ENCODE data around the gene METTL9. TPM values are rescaled to one million over a fixed set of nuclear protein-coding genes. Genes with fewer than 3 reads are reported as not detected.

The METTL9 gene
- total RNA-seq, 4 donors from 2014 or later = 59.2 to 75.8 (median 70.3) TPM

DNA sequence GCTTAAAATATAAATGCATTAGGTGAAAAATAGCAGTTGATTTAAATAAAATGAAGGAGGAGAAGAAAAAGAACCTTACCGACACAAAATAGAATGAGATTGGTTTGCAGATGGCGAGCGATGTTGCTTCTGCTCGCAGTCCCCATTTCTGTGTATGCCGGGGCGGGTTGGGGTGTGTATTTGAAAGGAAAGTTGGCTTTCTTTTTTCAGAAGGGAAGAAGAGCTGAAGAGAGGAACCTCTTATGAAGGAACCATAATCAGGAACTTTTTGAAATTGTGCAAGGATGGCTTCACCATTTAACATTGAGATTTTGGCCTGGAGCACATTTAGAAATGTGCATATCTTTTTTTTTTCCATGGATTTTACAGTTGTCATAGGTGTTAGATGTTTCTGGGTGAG, 53.1 kb downstream of the METTL9 start, which contains the start of gene IGSF6:
Gene IGSF6, minus strand, starts transcription at position 156 of the 400 bp plus-strand sequence. Its CDS starts 10 bp downstream, at position 146.
- peaks cover 0 to 7% (median 6%) of the 10 kb centered on the region in 4 donors for H3K4me1 ChIP-seq
- TF ChIP-seq POLR2A (IDR thresholded peaks at IDR 0.05) = no peak
- TF ChIP-seq, protein P1, sequence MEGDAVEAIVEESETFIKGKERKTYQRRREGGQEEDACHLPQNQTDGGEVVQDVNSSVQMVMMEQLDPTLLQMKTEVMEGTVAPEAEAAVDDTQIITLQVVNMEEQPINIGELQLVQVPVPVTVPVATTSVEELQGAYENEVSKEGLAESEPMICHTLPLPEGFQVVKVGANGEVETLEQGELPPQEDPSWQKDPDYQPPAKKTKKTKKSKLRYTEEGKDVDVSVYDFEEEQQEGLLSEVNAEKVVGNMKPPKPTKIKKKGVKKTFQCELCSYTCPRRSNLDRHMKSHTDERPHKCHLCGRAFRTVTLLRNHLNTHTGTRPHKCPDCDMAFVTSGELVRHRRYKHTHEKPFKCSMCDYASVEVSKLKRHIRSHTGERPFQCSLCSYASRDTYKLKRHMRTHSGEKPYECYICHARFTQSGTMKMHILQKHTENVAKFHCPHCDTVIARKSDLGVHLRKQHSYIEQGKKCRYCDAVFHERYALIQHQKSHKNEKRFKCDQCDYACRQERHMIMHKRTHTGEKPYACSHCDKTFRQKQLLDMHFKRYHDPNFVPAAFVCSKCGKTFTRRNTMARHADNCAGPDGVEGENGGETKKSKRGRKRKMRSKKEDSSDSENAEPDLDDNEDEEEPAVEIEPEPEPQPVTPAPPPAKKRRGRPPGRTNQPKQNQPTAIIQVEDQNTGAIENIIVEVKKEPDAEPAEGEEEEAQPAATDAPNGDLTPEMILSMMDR (IDR thresholded peaks at IDR 0.05) = no peak

DNA sequence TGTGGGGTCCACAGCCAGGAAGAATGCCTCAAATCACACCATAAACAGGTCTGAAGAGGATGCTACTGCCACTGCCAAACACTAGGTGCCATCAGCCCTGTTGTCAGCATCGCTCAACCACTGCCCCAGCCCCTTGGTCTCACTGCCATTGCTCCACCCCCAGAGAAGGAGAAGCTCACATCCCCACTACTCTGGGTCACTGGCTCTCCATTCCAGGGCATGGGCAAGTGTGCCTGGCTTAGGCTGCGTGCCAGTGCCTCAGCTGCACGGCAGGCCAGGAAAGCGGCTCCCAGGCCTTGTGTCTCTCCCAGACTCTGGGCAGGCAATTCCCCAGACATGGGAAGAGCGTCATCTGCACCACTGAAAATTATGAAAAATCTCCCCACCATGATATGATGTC, 54.2 kb downstream of the METTL9 start:
- Histone ChIP-seq H3K4me3 (no peak overlapping the region), H3K9me3 (no peaks in the 10 kb centered on the region), H3K4me1 (peaks cover 0 to 5% (median 0%) of the 10 kb centered on the region in 4 donors), H3K27me3 (no peaks in the 10 kb centered on the region), H3K27ac (peak overlapping the region in 1 of 4 donors; percentile 26), H3K36me3 (peaks cover 0 to 14% (median 0%) of the 10 kb centered on the region in 3 donors)
- DNase-seq = no peak
- TF ChIP-seq, protein P1 (IDR thresholded peaks at IDR 0.05) = no peak
- no peak for TF ChIP-seq POLR2A (IDR thresholded peaks at IDR 0.05)

More for the DNA sequence above, 53.1 kb downstream of the METTL9 start, which contains the start of gene IGSF6:
- H3K27me3 ChIP-seq = no peaks in the 10 kb centered on the region
- peak within 1 kb of the TSS in 1 of 4 donors; percentile 11 for H3K4me3 ChIP-seq
- H3K36me3 ChIP-seq = peaks cover 0 to 14% (median 0%) of the 10 kb centered on the region in 3 donors
- peak within 1 kb of the TSS in 1 of 4 donors; percentile 26 for H3K27ac ChIP-seq
- DNase-seq = no peak
- H3K9me3 ChIP-seq = no peaks in the 10 kb centered on the region

DNA sequence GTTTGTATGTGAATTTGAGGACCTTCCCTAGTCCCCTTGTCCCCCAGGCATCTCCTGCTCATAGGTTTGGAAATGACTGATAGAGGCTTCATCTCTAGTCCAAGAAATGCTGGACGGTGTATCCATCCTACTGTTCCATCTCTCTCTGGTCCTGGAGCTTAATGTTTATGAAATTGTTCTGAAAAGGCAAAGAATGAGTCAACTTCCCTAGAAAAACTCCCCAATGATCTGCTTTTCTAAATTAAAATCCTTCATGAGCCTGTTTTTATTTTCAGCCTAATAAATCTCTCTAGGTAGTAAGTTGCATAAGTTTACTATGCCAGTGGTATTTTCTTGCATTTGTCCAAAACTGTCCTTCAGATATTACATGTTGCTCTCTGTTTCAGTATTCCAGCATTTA, 55.1 kb downstream of the METTL9 start:
- Histone ChIP-seq H3K4me1 (peaks cover 0 to 5% (median 0%) of the 10 kb centered on the region in 4 donors), H3K27me3 (no peaks in the 10 kb centered on the region), H3K4me3 (no peak overlapping the region), H3K9me3 (no peaks in the 10 kb centered on the region), H3K36me3 (peaks cover 0 to 14% (median 0%) of the 10 kb centered on the region in 3 donors), H3K27ac (no peak overlapping the region)
- no peak for DNase-seq
- no peak for TF ChIP-seq POLR2A (IDR thresholded peaks at IDR 0.05)
- TF ChIP-seq, protein P1 (IDR thresholded peaks at IDR 0.05) = no peak

DNA sequence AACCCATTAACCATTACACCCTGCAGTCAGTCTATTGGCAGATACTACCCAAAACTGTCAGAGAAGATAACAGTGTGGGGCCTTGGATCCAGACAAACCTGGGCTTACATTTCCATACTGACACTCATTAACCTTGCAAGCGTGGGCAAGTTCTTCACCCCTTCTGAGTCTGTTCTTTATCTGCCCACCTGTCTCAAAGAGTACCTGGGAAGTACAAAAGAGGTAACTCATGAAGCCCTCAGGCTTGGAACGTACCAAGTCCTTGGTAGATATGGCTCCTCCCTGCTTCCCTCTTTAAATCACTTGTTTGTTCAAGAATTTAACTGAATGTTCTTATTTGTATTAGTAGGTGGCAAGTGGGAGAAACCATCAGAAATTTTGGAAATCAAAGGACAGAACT, 55.5 kb downstream of the METTL9 start:
- no peak for DNase-seq
- Histone ChIP-seq H3K4me3 (no peak overlapping the region), H3K27me3 (no peaks in the 10 kb centered on the region), H3K4me1 (peaks cover 0 to 5% (median 0%) of the 10 kb centered on the region in 4 donors), H3K9me3 (no peaks in the 10 kb centered on the region), H3K36me3 (peaks cover 0 to 14% (median 0%) of the 10 kb centered on the region in 3 donors), H3K27ac (no peak overlapping the region)
- TF ChIP-seq, protein P1 (IDR thresholded peaks at IDR 0.05) = no peak
- TF ChIP-seq POLR2A (IDR thresholded peaks at IDR 0.05) = no peak

DNA sequence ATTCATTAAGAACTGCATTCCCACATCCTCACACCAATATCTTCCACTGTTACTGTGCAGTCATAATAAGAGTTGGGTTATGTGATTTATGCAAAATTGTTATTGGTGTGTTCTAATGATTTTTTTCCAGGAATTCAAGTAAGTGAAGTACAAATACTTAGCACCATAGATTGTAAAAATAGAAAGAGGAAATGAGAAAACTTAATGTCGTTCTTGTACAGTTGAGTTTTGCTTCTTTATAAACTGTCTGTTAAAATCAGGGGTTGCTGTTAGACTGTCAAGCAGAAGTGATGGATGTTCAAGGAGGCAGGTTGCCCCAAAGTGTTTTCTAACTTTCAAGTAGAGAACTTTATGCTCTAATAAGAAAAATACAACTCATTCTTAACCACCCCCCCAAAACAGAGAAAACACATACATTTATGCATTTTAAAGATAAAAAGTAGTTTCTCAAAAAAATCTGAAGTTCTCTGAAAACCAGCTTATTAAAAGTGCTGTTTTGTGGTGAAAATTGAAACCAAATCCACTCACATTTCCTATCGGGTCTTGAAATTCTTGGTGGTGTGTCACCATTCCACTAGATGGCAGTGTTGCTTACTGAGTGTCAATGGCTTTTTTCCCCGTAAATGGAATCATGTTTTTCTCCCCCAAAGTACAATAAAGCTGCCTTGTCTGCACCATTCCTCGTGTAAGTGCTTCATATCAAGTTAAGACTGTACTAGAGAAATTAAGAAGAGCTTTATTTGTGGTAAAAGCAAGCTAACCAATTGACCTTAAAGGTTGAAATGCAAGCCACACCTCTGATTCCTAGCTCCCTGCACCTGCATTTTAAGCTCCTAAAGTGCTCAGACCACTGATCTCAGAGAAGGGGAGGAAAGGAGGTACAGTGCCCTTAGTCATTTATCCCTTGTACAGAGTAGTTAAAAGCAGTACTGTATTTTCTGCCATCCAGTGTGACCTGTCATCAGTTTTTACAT, 57.7 kb downstream of the METTL9 start:
- Histone ChIP-seq H3K27ac (peak overlapping the region in 2 of 4 donors; percentile 0 to 27), H3K36me3 (peaks cover 0 to 14% (median 0%) of the 10 kb centered on the region in 3 donors), H3K4me3 (no peak overlapping the region), H3K27me3 (no peaks in the 10 kb centered on the region), H3K9me3 (no peaks in the 10 kb centered on the region), H3K4me1 (peaks cover 0 to 12% (median 0%) of the 10 kb centered on the region in 4 donors)
- TF ChIP-seq, protein P1 (IDR thresholded peaks at IDR 0.05) = peak; percentile 70 to 88 (median 78)
- no peak for TF ChIP-seq POLR2A (IDR thresholded peaks at IDR 0.05)
- DNase-seq = peak in 2 of 3 donors; percentile 43 to 78

All from Peyer's patch (tissue), 4 donors.